OCI-LY1 (cell line): ENCODE measurements around the gene COPS9.

Experiments used
- H2AFZ ChIP-seq: fragments of 200-600 bp; sonication (generic), shearing (Covaris generic); 2 replicates; pipeline ENCODE4 v1.6.0; 2014; ENCODE audit warnings: antibody characterized with exemption, mild to moderate bottlenecking, low read length
- H3F3A ChIP-seq: fragments of 200-600 bp; sonication (generic), shearing (Covaris generic); 2 replicates; pipeline ENCODE4 v1.6.0; 2014; ENCODE audit warnings: mild to moderate bottlenecking, antibody characterized with exemption, low read length, moderate library complexity; ENCODE audit not compliant: insufficient read depth
- H3K27ac ChIP-seq: fragments of 200-600 bp; sonication (generic); 2 replicates; pipeline ENCODE4 v1.5.1; 2014; ENCODE audit warnings: low read length, mixed run types, mild to moderate bottlenecking, low read depth; ENCODE audit not compliant: poor library complexity, severe bottlenecking
- H3K27me3 ChIP-seq: fragments of 200-600 bp; sonication (generic); 2 replicates; pipeline ENCODE4 v1.6.0; 2014; ENCODE audit warnings: antibody characterized with exemption, mild to moderate bottlenecking, low read length, moderate library complexity; ENCODE audit not compliant: insufficient read depth
- H3K36me3 ChIP-seq: fragments of 200-600 bp; sonication (generic); 2 replicates; pipeline ENCODE4 v1.6.1; 2014; ENCODE audit warnings: mild to moderate bottlenecking, antibody characterized with exemption, low read length, moderate library complexity, mixed read lengths; ENCODE audit not compliant: insufficient read depth
- H3K4me1 ChIP-seq: fragments of 200-600 bp; sonication (generic); 2 replicates; pipeline ENCODE4 v1.5.1; 2014; ENCODE audit warnings: mild to moderate bottlenecking, low read length, moderate library complexity; ENCODE audit not compliant: insufficient read depth, severe bottlenecking
- H3K4me2 ChIP-seq: fragments of 200-600 bp; sonication (generic), shearing (Covaris generic); 2 replicates; pipeline ENCODE4 v1.6.1; 2014; ENCODE audit warnings: low read length
- H3K4me3 ChIP-seq: fragments of 200-600 bp; sonication (generic); 2 replicates; pipeline ENCODE4 v1.5.1; 2014; ENCODE audit warnings: low read length, low read depth, mild to moderate bottlenecking, mixed read lengths; ENCODE audit not compliant: poor library complexity, severe bottlenecking
- H3K79me2 ChIP-seq: fragments of 200-600 bp; shearing (Covaris generic); 2 replicates; pipeline ENCODE4 v1.6.1; 2016; ENCODE audit warnings: mixed run types, low read length, mixed read lengths; ENCODE audit not compliant: insufficient read depth
- H3K9ac ChIP-seq: fragments of 200-600 bp; sonication (generic), shearing (Covaris generic); 2 replicates; pipeline ENCODE4 v1.6.1; 2014; ENCODE audit warnings: mild to moderate bottlenecking, low read length, mixed read lengths
- H3K9me2 ChIP-seq: fragments of 200-600 bp; sonication (generic), shearing (Covaris generic); 2 replicates; pipeline ENCODE4 v1.6.1; 2014; ENCODE audit warnings: low read depth, mild to moderate bottlenecking, low read length, mixed read lengths
- H3K9me3 ChIP-seq: fragments of 200-600 bp; shearing (Covaris generic); 2 replicates; pipeline ENCODE4 v1.6.1; 2014; ENCODE audit warnings: low read length, mixed read lengths
- H4K20me1 ChIP-seq: fragments of 200-600 bp; sonication (generic), shearing (Covaris generic); 2 replicates; pipeline ENCODE4 v1.6.0; 2016; ENCODE audit warnings: mild to moderate bottlenecking, low read length; ENCODE audit not compliant: insufficient read depth
- CTCF ChIP-seq: fragments of 200-600 bp; sonication (generic), shearing (Covaris generic); IDR thresholded peaks from 2 replicates; pipeline ENCODE4 v1.5.1; 2017; ENCODE audit warnings: mild to moderate bottlenecking, antibody characterized with exemption, low read length, moderate library complexity, mixed read lengths
- EZH2 ChIP-seq: fragments of 200-600 bp; sonication (generic), shearing (Covaris generic); IDR thresholded peaks from 2 replicates; pipeline ENCODE4 v1.8.0; 2017; ENCODE audit warnings: borderline replicate concordance, mixed run types, mild to moderate bottlenecking, antibody characterized with exemption, low read length, moderate library complexity, mixed read lengths

The COPS9 gene

GRCh38 chr2:240129311-240129710, 6.8 kb downstream of the COPS9 start:
- Histone ChIP-seq H3K27ac (no peak overlapping the region), H4K20me1 (no peaks in the 10 kb centered on the region), H3K9me3 (no peaks in the 10 kb centered on the region), H3K9me2 (no peaks in the 10 kb centered on the region), H3K4me2 (no peak overlapping the region), H3K4me1 (no peaks in the 10 kb centered on the region), H3K27me3 (no peaks in the 10 kb centered on the region), H2AFZ (no peak overlapping the region), H3K79me2 (no peaks in the 10 kb centered on the region), H3F3A (no peaks in the 10 kb centered on the region), H3K9ac (no peak overlapping the region), H3K36me3 (peaks cover 63% of the 10 kb centered on the region), H3K4me3 (no peak overlapping the region)
- TF ChIP-seq EZH2 = no peak
- no peak for TF ChIP-seq CTCF

- H3K36me3 ChIP-seq = peaks cover 60% of the 10 kb centered on the region
- H3K9me3 ChIP-seq = no peaks in the 10 kb centered on the region
These were observed 7.4 kb downstream of the COPS9 start for GRCh38 chr2:240128608-240129145.

GRCh38 chr2:240127911-240128607, 8.0 kb downstream of the COPS9 start:
- Histone ChIP-seq H3K27me3 (no peaks in the 10 kb centered on the region), H3K9me2 (no peaks in the 10 kb centered on the region), H3K79me2 (no peaks in the 10 kb centered on the region), H3K4me3 (no peak overlapping the region), H3K4me2 (no peak overlapping the region), H3K9ac (no peak overlapping the region), H4K20me1 (no peaks in the 10 kb centered on the region), H3K27ac (no peak overlapping the region), H3F3A (no peaks in the 10 kb centered on the region), H3K36me3 (peaks cover 54% of the 10 kb centered on the region), H2AFZ (no peak overlapping the region), H3K4me1 (no peaks in the 10 kb centered on the region), H3K9me3 (no peaks in the 10 kb centered on the region)
- TF ChIP-seq CTCF = no peak
- no peak for TF ChIP-seq EZH2

More at GRCh38 chr2:240128608-240129145, 7.4 kb downstream of the COPS9 start:
- no peak overlapping the region for H3K9ac ChIP-seq
- H3F3A ChIP-seq = no peaks in the 10 kb centered on the region
- H3K9me2 ChIP-seq = no peaks in the 10 kb centered on the region
- H3K27ac ChIP-seq = no peak overlapping the region
- no peak overlapping the region for H3K4me2 ChIP-seq
- H3K4me1 ChIP-seq = no peaks in the 10 kb centered on the region
- no peak overlapping the region for H2AFZ ChIP-seq
- TF ChIP-seq EZH2 (no peak), CTCF (no peak)
- no peak overlapping the region for H3K4me3 ChIP-seq
- no peaks in the 10 kb centered on the region for H4K20me1 ChIP-seq
- no peaks in the 10 kb centered on the region for H3K27me3 ChIP-seq
- H3K79me2 ChIP-seq = no peaks in the 10 kb centered on the region
